PFSK-1 (cell line): ENCODE results near the gene SLC22A12.

ENCODE experiments used
- FOXP2 ChIP-seq: optimal IDR thresholded peaks from 2 replicates; pipeline ENCODE3; 2011; ENCODE audit warnings: borderline replicate concordance, control low read depth, inconsistent platforms; ENCODE audit not compliant: insufficient read depth; ENCODE audit errors: extremely low read length, extremely low read depth
- POLR2AphosphoS5 ChIP-seq: IDR thresholded peaks from 2 replicates; pipeline ENCODE4 v1.6.1; 2012; ENCODE audit warnings: low read depth, mild to moderate bottlenecking, control low read depth, low read length, moderate library complexity
- SIN3A ChIP-seq: IDR thresholded peaks from 2 replicates; pipeline ENCODE4 v1.6.1; 2012; ENCODE audit warnings: mild to moderate bottlenecking, low read length, moderate library complexity, borderline replicate concordance; ENCODE audit not compliant: insufficient read depth
- TAF1 ChIP-seq: IDR thresholded peaks from 2 replicates; pipeline ENCODE4 v1.6.1; 2012; ENCODE audit warnings: low read length, control low read depth, borderline replicate concordance; ENCODE audit not compliant: insufficient read depth
- TF ChIP-seq, protein P1 (sequence below), 2 experiments: IDR thresholded peaks; 2 replicates each; pipeline versions ENCODE4 v1.6.1 to v1.8.0; 2011 to 2012; ENCODE audit warnings: low read depth in 2 of 2, low read length in 2 of 2, control low read depth in 1 of 2, inconsistent platforms in 1 of 2, mild to moderate bottlenecking in 1 of 2, moderate library complexity in 1 of 2; ENCODE audit not compliant: insufficient read depth in 1 of 2

The SLC22A12 gene

GRCh38 chr11:64566915-64567891 is 23.8 kb upstream of the SLC22A12 start:
- TF ChIP-seq SIN3A (no peak), TAF1 (no peak), POLR2AphosphoS5 (no peak), FOXP2 (no peak)
- TF ChIP-seq, protein P1, sequence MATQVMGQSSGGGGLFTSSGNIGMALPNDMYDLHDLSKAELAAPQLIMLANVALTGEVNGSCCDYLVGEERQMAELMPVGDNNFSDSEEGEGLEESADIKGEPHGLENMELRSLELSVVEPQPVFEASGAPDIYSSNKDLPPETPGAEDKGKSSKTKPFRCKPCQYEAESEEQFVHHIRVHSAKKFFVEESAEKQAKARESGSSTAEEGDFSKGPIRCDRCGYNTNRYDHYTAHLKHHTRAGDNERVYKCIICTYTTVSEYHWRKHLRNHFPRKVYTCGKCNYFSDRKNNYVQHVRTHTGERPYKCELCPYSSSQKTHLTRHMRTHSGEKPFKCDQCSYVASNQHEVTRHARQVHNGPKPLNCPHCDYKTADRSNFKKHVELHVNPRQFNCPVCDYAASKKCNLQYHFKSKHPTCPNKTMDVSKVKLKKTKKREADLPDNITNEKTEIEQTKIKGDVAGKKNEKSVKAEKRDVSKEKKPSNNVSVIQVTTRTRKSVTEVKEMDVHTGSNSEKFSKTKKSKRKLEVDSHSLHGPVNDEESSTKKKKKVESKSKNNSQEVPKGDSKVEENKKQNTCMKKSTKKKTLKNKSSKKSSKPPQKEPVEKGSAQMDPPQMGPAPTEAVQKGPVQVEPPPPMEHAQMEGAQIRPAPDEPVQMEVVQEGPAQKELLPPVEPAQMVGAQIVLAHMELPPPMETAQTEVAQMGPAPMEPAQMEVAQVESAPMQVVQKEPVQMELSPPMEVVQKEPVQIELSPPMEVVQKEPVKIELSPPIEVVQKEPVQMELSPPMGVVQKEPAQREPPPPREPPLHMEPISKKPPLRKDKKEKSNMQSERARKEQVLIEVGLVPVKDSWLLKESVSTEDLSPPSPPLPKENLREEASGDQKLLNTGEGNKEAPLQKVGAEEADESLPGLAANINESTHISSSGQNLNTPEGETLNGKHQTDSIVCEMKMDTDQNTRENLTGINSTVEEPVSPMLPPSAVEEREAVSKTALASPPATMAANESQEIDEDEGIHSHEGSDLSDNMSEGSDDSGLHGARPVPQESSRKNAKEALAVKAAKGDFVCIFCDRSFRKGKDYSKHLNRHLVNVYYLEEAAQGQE (IDR thresholded peaks at IDR 0.05; ENCODE audit: insufficient read depth in 1 of 2, low read depth in 2 of 2, low read length in 2 of 2), result no peak

GRCh38 chr11:64568041-64568571 is 22.9 kb upstream of the SLC22A12 start:
- TF ChIP-seq POLR2AphosphoS5 (no peak), FOXP2 (no peak), TAF1 (no peak), SIN3A (no peak)
- TF ChIP-seq, protein P1 (IDR thresholded peaks at IDR 0.05; ENCODE audit: insufficient read depth in 1 of 2, low read depth in 2 of 2, low read length in 2 of 2), result no peak

DNA sequence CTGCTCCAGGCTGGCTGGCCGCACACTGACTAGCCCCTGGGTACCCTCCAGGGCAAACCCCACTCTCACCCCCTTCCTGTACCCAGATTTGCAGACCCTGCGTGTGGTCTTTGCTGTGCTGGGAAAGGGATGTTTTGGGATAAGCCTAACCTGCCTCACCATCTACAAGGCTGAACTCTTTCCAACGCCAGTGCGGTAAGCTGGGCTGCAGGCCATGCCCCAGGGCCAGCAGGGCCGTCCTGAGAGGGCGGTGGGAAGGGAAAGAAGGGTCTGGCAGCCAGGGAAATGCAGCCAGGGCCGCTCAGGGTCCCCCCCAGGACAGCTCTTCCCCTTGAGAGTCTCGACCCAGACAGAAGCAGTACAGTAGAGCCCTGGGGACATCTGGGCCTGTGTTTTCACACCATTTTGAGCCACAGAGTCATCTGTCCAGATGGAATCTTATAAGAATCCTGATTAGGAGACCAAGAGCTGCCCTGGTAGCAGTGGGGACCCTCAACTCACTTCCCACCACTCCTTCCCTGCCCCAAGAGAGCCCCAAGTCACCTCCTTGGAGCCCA is 22.4 kb upstream of the SLC22A12 start:
- TF ChIP-seq TAF1 (no peak), POLR2AphosphoS5 (no peak), FOXP2 (no peak), SIN3A (no peak)
- TF ChIP-seq, protein P1 (IDR thresholded peaks at IDR 0.05; ENCODE audit: insufficient read depth in 1 of 2, low read depth in 2 of 2, low read length in 2 of 2), result no peak

DNA sequence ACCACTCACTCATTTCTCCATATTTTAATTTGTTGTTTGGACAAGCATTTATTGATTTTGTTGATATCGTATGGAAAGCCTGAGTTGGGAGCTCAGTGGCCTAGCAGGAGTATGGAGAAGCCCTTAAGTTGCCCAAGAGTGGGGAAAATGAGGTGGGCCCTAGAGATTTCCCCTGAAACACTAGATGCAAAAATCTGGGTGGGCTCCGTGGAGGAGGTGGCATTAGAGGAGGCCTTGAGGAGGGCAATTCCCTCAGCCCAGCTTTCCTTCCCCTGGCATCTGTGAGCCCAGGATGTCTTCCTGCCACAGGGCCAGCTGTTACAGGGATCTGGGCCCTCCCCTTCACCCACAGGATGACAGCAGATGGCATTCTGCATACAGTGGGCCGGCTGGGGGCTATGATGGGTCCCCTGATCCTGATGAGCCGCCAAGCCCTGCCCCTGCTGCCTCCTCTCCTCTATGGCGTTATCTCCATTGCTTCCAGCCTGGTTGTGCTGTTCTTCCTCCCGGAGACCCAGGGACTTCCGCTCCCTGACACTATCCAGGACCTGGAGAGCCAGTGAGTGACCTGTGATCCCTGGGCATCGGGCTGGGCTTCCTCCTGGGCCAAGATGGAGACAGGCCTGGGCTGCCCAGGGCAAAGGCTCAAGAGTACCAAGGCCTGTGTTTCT is 21.6 kb upstream of the SLC22A12 start:
- no peak for TF ChIP-seq POLR2AphosphoS5

- TF ChIP-seq TAF1 (no peak), FOXP2 (no peak), SIN3A (no peak), POLR2AphosphoS5 (no peak)
- TF ChIP-seq, protein P1 (IDR thresholded peaks at IDR 0.05; ENCODE audit: insufficient read depth in 1 of 2, low read depth in 2 of 2, low read length in 2 of 2), result no peak
Observed at GRCh38 chr11:64570341-64570740, 20.7 kb upstream of the SLC22A12 start.
